K562 (cell line): ENCODE measurements around the gene MLN.

ENCODE experiments used
- CEBPZ ChIP-seq: fragments of 150-350 bp; IDR thresholded peaks from 2 replicates; pipeline ENCODE4 v1.6.1; 2014; ENCODE audit warnings: low read depth, mild to moderate bottlenecking, low read length, borderline replicate concordance
- CTBP1 ChIP-seq: fragments of 450-650 bp; IDR thresholded peaks from 2 replicates; pipeline ENCODE4 v1.6.1; 2016; ENCODE audit warnings: borderline replicate concordance
- CTCF ChIP-seq, 3 experiments: IDR thresholded peaks in 2 of 3; conservative IDR thresholded peaks in 1 of 3; 2 replicates each; pipeline ENCODE4 v1.5.1; 2011 to 2012; ENCODE audit warnings: low read length in 3 of 3, mild to moderate bottlenecking in 3 of 3, control low read depth in 2 of 3, improper control_type of control experiment in 1 of 3, inconsistent platforms in 1 of 3, low read depth in 1 of 3, mixed read lengths in 1 of 3, moderate library complexity in 1 of 3; ENCODE audit not compliant: insufficient read depth in 2 of 3
- ELF4 ChIP-seq: fragments of 450-650 bp; formaldehyde crosslinking; IDR thresholded peaks from 2 replicates; pipeline ENCODE4 v1.4.0; 2022; ENCODE audit warnings: missing genetic modification characterization
- ERF ChIP-seq: fragments of 450-650 bp; formaldehyde crosslinking; IDR thresholded peaks from 2 replicates; pipeline ENCODE4 v1.4.0; 2020; ENCODE audit warnings: mild to moderate bottlenecking, mixed read lengths
- GTF2F1 ChIP-seq: IDR thresholded peaks from 2 replicates; pipeline ENCODE4 v1.6.1; 2011; ENCODE audit warnings: low read depth, low read length, improper control_type of control experiment
- HDAC1 ChIP-seq, 2 experiments: fragments of 450-650 bp; IDR thresholded peaks; 2 replicates each; pipeline ENCODE4 v1.6.1; 2016 to 2017; ENCODE audit warnings: inconsistent platforms in 1 of 2, mild to moderate bottlenecking in 1 of 2, moderate library complexity in 1 of 2
- MAZ ChIP-seq, 2 experiments: fragments of 450-650 bp in 1 of 2; sonication (generic) in 1 of 2; formaldehyde crosslinking; IDR thresholded peaks in 1 of 2; conservative IDR thresholded peaks in 1 of 2; 2 replicates each; pipeline versions ENCODE4 v1.4.0 to v1.5.0; 2020; ENCODE audit warnings: mild to moderate bottlenecking in 1 of 2, missing genetic modification reagents in 1 of 2
- POLR2A ChIP-seq: fragments of 450-650 bp; conservative IDR thresholded peaks from 2 replicates; pipeline ENCODE4 v1.6.1; 2016
- POLR2AphosphoS2 ChIP-seq: IDR thresholded peaks from 2 replicates; pipeline ENCODE4 v1.6.1; 2012; ENCODE audit warnings: low read length, improper control_type of control experiment
- SAFB2 ChIP-seq: fragments of 200-400 bp; formaldehyde crosslinking; IDR thresholded peaks from 2 replicates; pipeline ENCODE4 v1.6.1; 2018; ENCODE audit warnings: borderline replicate concordance, low read length, low read depth, moderate library complexity; ENCODE audit not compliant: severe bottlenecking
- ZNF165 ChIP-seq: fragments of 250-450 bp; sonication (Bioruptor Pico); IDR thresholded peaks from 2 replicates; pipeline ENCODE4 v1.4.0; 2020; ENCODE audit warnings: borderline replicate concordance
- TF ChIP-seq, protein P1 (sequence below), 2 experiments: IDR thresholded peaks; 2 replicates each; pipeline ENCODE4 v1.6.1; 2012; ENCODE audit warnings: improper control_type of control experiment in 2 of 2, low read depth in 2 of 2, low read length in 2 of 2, borderline replicate concordance in 1 of 2
- TF ChIP-seq, protein P2 (sequence below), 2 experiments: IDR thresholded peaks in 1 of 2; conservative IDR thresholded peaks in 1 of 2; 2 replicates each; pipeline ENCODE4 v1.6.1; 2016; ENCODE audit warnings: low read depth in 2 of 2, mild to moderate bottlenecking in 1 of 2, missing compliant biosample characterization in 1 of 2, missing genetic modification characterization in 1 of 2, moderate library complexity in 1 of 2

DNA sequence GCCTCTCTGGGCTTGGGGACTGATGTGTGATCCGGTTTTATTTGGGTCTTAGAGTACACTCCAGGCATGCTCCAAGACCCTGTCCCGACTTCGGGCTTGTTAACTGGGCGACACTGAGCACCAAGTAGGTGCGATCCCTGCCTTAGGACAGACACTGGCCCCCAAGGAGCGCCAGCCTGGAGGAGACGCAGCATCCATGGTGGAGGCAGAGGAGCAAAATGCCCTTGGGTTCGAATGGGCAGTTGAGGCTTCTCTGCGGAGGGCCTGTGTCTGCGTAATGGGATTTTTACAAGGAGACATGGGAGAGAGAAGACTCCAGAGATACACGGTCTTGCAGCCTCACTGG, 14.3 kb downstream of the MLN start:
- TF ChIP-seq GTF2F1 (no peak), SAFB2 (no peak), ELF4 (CRISPR knock-in tag) (no peak), MAZ (CRISPR knock-in tag; conservative IDR thresholded peaks at IDR 0.05 in 1 of 2, IDR thresholded peaks at IDR 0.05 in 1 of 2) (no peak), CTCF (IDR thresholded peaks at IDR 0.05 in 2 of 3, conservative IDR thresholded peaks at IDR 0.05 in 1 of 3; ENCODE audit: insufficient read depth in 2 of 3, low read depth in 1 of 3, low read length in 3 of 3) (no peak), POLR2AphosphoS2 (no peak), POLR2A (no peak), ZNF165 (CRISPR knock-in tag) (no peak), ERF (CRISPR knock-in tag) (no peak), CEBPZ (no peak), HDAC1 (IDR thresholded peaks at IDR 0.05) (no peak), CTBP1 (no peak)
- TF ChIP-seq, protein P1, sequence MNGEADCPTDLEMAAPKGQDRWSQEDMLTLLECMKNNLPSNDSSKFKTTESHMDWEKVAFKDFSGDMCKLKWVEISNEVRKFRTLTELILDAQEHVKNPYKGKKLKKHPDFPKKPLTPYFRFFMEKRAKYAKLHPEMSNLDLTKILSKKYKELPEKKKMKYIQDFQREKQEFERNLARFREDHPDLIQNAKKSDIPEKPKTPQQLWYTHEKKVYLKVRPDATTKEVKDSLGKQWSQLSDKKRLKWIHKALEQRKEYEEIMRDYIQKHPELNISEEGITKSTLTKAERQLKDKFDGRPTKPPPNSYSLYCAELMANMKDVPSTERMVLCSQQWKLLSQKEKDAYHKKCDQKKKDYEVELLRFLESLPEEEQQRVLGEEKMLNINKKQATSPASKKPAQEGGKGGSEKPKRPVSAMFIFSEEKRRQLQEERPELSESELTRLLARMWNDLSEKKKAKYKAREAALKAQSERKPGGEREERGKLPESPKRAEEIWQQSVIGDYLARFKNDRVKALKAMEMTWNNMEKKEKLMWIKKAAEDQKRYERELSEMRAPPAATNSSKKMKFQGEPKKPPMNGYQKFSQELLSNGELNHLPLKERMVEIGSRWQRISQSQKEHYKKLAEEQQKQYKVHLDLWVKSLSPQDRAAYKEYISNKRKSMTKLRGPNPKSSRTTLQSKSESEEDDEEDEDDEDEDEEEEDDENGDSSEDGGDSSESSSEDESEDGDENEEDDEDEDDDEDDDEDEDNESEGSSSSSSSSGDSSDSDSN (IDR thresholded peaks at IDR 0.05; ENCODE audit: borderline replicate concordance in 1 of 2, low read depth in 2 of 2, low read length in 2 of 2), result no peak
- TF ChIP-seq, protein P2, sequence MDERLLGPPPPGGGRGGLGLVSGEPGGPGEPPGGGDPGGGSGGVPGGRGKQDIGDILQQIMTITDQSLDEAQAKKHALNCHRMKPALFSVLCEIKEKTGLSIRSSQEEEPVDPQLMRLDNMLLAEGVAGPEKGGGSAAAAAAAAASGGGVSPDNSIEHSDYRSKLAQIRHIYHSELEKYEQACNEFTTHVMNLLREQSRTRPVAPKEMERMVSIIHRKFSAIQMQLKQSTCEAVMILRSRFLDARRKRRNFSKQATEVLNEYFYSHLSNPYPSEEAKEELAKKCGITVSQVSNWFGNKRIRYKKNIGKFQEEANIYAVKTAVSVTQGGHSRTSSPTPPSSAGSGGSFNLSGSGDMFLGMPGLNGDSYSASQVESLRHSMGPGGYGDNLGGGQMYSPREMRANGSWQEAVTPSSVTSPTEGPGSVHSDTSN (CRISPR knock-in tag; IDR thresholded peaks at IDR 0.05; ENCODE audit: low read depth), result no peak
- TF ChIP-seq, protein P2 (tag; conservative IDR thresholded peaks at IDR 0.05; ENCODE audit: low read depth), result no peak
